DMS114 treated with DMSO at 0.1 percent for 48 hours (cell line): ENCODE results near the gene GARIN5A.

Experiments used
- DNase-seq: peaks from one replicate; lab custom pipeline; 2025; ENCODE audit not compliant: unreplicated experiment; lab: John Stamatoyannopoulos, UW

Gene GARIN5A

DNA sequence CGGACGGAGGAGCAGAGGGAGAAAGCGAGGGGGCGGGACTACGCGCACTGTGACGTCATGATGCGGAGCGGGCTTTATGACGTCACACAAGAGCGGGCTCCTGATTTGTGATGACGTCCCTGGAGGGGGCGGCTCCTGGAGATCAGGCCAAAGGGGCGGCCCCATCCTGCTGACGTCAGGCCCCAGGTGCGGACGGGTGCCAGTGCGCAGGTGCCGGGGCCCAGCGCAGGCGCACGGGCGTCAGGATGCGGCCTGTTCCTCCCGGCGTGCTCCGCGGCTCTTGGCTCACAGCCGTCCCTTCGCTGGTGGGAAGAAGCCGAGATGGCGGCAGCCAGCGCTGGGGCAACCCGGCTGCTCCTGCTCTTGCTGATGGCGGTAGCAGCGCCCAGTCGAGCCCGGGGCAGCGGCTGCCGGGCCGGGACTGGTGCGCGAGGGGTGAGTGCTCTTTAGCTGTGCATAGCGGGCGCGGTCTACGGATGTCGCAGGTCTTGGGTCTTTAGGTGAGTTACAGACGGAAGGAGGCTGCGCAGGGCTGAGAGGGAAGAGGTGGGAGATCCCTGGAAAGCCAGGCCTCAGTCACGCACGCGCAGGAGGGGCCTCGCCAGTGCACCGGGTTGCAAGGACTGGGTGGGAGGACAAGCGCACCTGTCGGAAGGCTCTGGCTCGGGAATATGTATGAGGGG is at the start of gene GARIN5A, which contains the start of gene EMC10:
GARIN5A (minus strand) TSS at position 625 of the 683 bp plus-strand sequence; CDS start at position 165, 460 bp downstream.
EMC10 (plus strand) TSS at position 284 of the 683 bp plus-strand sequence; CDS start at position 322, 38 bp downstream.
- peak; percentile 49 for DNase-seq

DNA sequence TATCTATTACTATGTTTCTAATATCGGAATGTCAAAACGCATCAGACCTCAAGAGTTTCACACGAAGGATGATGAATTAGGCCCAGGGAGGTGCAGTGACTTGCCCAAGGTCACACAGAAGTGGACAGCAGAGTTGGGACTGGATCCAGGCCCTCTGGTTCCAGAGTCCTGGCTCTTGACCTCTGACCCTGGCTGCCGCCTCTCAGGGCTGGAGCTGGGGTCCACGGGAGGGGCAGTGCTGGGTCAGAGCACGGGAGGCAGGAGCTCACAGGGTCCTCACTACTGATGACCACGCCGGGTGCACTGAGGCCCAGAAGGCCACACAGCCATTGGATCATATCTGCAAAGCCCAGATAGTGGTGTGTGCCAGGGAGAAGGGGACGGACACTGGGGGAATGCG is 46.2 kb upstream of the GARIN5A start:
- no peak for DNase-seq

DNA sequence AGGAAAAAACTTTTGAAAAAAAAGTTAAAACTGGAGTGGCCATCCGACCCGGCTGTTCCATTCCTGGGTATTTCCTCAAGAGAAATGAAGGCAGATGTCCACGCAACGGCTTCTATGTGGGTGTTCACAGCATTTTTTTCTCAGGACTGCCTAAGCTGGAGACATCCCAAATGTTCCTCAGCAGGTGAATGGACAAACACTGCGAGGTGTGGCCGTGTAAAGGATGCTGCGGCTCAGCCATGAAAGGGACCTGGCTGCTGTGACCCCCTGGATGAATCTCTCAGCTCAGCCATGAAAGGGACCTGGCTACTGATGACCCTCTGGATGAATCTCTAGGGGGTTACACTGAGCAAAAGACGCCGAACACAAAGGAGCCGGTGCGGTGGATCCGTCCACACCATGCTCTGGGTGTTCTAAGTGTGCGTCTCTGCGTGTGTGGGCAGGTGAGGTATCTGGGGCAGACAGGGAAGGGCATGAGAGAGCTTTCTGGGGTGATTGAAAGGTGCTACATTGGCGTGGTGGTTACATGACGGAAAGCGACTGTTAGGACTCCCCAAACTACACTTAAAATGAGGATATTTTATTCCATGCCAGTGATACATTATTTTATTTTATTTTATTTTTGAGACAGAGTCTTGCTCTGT is 44.3 kb upstream of the GARIN5A start:
- DNase-seq, result no peak

DNA sequence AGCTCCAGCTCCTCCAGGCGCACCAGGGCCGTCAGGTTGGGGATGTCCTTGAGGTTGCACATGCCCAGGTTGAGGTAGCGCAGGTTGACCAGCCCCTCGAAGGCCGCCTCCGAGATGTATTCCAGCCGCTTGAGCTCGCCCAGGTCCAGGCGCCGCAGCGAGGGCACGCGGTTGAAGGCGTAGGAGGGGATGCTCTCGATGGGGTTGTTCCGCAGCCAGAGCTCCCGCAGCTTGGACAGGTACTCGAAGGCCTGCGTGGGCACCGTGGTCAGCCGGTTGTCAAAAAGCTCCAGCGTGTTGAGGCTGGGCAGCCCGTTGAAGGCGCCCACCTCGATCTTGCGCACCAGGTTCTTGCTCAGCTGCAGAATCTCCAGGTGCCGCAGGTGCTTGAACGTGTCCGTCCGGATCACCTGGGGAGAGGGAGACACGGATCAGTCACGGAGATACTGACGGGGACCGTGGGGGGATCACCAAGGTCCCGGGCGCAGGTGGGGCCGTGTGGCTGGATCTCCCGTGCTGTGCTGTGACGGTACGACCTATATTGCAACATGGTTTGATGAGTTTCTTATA is 42.4 kb upstream of the GARIN5A start:
- no peak for DNase-seq

DNA sequence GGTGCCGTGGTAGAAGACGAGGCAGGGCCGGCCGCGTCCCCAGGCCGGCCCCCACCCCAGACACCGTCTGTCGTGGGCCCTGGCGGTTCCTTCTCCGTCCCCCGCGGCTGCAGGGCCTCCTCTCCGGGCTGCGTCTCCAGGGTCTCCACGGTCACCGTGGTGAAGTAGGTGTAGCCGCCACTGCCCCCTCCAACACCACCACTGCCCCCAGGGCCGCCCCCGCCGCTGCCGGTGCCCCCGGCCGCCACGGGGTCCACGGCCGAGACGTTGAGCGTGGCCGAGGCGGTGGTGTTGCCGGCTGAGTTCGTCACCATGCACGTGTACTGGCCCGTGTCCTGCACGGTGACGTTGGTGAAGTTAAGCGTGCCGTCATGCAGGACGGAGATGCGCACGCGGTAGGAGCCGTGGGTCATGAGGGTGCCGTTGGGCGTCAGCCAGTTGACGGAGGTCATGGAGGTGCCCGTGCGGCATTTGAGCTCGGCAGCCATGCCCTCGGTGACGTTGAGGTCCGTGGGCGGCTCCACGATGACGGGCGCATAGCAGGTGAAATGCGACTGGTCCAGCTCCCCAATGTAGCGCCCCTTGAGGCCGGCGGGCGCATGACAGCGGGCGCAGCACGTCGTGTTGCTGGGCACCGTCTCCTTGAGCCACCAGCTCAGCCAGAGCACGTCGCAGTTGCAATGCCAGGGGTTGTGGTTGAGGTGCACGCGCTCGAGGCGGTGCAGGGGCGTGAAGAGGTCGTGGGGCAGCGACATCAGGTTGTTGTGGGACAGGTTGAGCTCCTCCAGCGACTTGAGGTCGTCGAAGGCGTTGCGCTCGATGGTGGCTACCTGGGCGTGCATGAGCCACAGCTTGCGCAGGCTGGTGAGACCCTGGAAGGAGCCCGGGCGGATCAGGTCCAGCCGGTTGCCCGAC is 41.7 kb upstream of the GARIN5A start:
- DNase-seq, result no peak

DNA sequence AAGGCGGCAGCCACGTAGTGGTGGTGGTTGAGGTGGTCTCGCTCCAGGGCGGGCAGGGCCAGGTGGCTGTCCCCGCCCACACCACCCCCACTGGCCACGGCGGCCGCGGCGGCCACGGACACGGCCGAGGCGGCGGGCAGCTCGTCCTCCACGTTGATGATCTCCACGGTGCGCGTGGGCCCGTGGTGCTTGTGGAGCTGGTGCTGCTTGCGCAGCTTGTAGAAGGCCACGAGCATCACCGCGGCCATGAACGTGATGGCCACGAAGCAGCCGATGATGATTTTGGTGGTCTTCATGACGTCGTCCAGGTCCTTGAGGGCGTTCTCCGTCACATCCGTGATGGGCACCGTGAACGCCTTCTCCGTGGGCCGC is 41.0 kb upstream of the GARIN5A start:
- DNase-seq, result no peak

DNA sequence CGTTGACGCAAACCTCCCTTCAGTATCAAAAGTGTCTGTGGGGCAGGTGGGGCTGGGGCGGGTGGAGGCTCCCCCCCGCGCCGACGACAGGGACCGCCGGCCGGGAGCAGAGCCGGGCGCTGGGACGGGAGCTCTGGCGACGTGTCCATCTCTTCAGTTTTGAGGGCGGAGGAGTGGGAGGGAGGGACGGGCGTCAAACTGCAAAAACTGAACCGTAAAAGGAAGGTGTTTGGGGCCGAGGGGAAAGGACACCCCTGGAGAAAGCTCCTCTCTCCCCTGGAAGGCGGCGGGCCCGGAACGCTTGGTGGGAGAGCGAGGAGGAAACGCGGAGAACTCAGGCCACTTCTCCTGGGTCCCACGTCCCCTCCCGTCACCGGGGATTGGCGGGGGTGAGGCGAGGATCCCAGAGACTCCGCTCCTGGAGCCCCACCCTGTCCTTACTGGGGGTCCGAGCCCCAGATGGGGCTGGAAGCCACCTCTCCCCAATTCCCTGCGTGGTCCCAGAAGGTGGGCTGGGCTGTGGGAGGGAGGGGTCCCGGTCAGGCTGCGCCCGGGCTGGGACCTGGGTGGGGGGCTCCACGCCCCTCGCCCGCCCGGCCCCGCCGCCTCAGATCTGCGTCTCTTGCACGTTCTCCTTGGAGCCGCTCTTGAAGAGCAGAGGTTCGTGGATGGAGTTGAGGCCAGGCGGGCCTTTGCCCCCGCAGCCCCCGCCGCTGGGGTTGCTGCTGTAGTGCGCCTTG is 40.5 kb upstream of the GARIN5A start:
- no peak for DNase-seq

DNA sequence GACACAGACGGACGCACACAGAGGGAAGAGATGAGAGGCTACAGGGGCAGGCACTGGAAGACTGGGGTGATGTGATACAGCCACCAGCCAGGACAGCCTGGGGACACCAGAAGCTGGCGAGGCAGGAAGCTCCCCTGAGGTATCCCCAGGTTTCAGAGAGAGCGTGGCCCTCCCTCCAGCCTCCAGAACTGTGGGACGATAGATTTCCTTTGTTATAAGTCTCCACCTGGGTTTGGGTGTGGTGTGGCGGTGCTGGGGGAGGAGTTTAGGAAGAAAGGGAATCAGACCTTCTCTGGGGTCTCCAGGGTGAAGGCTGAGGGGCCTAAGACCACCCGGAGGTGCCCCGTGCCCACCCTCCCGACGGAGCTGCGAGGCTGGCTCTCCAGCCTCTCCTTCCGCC is 39.8 kb upstream of the GARIN5A start:
- no peak for DNase-seq

DNA sequence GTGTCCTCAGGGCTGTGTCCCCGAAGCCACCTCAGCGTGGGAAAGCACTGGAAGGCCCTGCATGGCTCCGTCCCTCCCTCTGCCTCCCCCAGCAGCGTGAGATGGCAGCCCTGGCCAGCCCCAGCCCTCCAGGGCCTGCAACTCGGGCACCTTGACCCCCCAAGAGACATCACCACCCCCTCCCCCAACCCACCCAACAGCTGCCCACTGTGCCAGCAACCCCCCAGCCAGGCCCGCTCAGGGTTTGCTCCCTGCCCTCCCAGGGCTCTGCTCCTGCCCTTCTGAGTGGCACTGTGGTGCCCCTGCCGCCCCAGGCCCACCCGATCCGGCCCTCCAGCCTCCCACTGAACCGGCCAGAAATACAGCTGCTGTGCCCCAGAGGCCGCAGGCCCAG is 38.5 kb upstream of the GARIN5A start:
- no peak for DNase-seq

DNA sequence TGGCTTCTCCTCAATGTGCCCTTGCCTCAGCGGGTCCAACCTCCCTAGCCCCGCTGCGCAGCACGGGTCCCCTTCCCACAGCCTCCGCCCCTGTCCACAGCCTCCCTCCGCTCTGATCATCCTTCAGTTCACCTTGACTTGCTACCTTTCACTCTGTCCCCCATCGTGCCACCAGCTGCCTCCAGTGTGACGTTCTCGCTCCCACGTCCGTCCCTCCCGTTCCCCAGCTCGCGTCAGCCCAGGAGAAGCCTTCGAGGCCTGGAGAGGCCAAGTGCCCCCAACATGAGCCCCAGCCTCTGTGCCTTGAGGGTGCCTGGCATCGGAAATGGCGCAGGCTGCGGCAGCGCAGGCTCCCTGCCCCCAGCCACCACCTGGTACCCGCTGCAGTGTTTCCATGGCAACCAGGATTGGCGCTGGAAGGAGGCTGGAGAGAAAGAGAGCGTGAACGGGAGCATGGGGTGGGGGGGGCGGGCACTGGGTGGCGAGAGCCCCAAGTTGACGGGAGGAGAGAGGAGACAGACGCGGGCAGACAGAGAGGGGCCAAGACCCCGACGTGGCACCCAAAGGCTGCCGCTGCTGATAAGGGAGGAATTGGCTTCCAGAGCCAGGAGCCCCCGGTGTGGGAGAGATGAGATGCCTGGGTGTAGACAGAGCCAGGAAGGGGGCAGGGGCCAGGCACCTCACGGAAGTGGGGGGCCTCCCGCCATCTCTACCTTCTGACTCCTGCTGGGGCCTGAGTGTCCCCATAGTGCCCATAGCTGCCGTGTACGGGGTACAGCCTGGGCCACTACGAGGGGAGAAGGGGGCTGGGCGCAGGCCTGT is 37.9 kb upstream of the GARIN5A start:
- no peak for DNase-seq

DNA sequence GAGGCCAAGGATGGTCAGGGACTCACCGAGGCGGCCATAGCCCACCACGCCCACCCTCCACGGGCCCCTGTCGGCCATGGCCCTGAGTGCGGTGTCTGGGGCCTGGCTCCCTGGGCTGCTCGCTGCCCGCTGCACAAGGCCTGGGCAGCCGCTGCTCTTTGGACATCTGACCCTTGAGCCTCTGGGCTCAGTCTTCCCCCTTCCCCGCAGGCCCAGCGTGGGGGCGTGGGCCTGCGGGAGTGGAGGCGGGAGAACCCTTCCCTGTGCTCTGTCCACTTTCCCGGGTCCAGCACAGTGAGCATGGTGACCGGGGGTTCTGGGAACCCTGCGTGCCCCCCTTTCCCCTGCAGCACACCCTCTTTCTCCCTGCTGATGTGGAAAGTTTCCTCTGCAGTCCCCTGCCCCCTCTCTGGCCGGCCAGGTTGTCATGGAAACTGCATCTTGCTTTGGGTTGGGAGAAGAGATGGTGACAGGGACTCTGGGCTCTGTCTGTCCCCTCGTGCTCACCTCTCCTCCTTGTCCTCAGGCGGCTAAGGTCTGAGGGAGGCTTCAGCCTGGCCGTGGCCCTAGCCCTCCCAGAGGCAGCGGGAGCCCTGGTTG is 37.2 kb upstream of the GARIN5A start, which contains the start of gene ASPDH:
ASPDH (minus strand) TSS at position 168 of the 600 bp plus-strand sequence; CDS start at position 78, 90 bp downstream.
- no peak for DNase-seq

DNA sequence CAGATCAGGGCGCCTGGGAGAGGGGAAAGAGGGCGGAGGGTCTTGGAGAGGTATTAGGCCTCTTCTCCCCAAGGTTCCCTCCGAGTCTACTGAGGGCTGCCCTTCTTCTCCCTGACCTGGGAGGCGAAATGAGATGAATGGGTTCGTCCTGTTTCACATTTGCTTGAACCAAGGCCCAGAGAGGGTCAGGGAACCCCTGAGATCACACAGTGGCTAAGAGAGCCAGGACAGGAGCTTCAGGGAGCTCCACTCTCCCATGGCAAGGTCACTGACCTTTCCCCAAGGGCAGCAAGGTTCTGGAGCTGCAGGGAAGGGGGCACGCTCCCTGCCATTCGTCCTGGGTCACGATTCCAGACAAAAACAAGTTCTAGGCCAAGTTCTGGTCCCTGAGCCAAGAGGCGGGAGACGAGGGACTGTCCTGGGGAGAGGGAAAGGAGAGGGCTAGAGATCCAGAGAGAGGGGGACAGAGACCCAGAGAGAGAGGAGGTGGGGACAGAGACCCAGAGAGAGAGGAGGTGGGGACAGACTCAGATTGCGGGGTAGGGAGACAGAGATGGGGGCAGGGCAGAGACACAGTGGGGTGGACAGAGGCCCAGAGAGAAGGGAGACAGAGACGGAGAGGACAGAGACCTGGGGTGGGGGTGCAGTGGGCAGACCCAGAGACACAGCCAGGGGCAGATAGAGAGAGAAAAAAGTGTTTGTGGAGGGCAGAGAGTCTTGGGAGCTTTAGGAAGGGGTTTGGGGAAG is 36.5 kb upstream of the GARIN5A start:
- no peak for DNase-seq

DNA sequence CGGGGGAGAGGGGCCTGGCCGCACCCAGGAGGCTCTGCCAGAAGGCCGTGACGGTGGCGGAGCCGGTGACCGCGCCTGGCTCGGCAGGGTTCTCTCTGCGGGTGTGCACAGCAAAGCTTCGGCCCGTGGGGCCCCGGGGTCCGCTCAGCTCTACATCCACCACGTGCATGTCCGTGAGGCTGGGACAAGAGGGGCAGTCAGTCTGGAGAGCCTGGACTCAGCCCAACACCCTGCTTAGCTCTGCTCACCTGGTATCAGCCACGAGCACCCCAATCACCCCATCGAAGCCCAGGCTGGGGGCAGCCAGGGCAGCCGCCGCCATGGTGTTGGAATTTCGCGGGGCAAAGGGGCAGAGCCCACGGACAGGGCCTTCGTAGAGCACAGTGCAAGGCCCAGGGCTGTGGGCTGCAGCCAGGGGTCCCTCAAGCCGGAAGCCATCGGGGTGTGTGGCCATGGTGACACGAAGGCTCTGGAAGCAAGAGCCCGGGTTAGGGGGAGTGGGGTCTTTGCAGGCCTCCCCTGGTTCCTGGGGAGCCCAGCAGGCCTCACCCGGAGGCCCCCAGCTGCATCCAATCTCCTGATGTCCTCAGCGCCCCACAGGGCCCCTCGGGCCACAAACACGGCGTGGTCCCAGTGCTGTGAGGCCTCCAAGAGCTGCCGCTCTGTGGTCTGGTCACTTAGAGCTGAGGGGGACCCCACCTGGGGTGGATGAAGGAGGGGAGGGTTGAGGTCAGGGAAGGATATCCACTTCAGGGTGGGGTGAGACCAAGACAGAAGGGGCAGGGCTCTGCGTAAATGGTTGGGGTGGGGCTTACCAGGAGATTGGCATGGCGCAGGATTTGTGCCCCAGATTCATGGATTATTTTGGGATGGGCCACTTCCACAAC is 35.7 kb upstream of the GARIN5A start:
- no peak for DNase-seq

DNA sequence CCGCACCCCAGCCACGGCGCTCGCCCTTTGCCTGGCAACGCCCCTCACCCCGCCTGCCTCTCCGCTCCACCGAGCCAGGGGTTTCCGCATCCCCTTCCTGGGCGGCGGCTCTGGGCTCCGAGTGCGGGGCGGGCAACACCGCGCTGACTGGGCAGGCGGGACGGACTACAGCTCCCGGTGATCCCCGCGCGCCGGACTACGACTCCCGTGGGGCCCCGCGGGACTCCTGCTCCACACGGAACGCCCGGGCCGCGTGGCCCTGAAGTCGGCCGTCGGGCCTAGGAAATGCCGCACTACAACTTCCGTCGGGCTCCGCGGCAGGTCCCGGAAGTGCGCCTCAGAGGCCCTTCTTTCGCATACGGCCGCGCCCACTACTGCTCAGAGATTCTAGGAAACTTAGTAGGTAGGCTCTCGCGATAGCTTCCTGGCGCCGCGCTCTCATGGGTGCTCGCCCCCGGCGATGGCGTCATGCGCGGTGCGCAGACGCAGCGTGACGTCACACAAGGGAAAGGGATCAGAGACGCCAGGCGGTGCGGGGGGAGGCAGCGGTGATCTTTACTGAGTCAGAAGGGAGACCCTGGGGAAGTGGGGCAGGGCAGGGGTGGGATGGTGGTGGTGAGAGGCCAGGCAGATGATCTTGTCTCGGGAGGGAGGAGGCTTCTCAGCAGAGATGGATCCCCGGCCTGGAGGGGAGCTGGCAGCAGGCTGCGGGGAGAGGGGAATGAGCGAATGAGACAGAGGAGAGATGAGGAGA is 34.6 kb upstream of the GARIN5A start, which contains the start of gene JOSD2:
JOSD2 (minus strand) TSS at position 123 of the 754 bp plus-strand sequence. CDS start 760 bp downstream, outside the sequence.
- DNase-seq, result peak; percentile 92

DNA sequence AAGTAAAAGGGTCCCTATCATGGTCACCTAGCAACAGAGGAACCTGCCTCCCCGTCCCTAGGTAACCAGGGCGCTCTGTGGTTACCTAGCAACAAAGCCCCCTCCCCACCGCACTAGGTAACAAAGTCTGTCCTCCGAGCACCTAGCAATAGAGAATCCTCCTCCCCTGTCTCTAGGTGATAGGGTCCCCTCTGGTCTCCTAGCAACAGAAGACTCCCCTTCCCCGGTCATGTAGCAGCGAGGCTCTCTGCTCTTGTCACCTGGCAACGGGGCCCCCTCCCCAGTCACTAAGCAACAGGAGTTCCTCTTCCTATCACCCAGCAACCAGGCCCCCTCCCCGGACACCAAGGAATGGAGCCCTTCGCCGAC is 34.0 kb upstream of the GARIN5A start:
- no peak for DNase-seq

DNA sequence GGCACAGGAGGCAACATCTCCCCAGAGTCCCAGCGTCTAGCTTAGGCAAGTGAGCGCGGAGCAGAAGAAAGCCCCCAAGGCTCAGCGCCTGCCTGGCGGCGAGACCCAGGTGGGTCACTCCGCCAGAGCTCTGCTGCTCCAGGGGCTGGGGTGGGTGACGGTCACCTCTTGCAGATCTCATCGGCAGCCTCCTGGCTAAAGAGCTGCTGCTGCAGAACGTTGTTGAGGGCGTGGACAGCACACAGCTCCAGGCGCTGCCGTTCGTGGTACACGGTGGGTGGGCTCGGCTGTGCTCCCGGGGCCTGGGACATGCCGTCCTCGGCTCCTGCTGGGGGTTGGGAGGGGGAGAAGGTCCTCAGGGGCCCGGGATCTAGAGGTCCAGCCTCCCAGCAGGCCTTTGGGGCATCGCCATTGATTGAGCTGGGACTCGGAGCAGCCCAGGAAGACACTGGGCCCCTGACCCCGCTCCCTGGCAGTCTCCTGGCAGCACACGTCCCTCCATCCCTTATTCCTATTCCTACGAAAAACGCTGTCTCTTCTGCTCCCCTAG is 33.5 kb upstream of the GARIN5A start:
- no peak for DNase-seq
